Keratinocyte (primary cell): ENCODE measurements around the gene PDZRN4. TPM values are rescaled to one million over a fixed set of nuclear protein-coding genes. Genes with fewer than 3 reads are reported as not detected.

ENCODE experiments used
- DNase-seq: peaks from one replicate; pipeline ENCODE4 v3.0.0-alpha.2; 2011; ENCODE audit warnings: low read depth, missing footprints, low spot score
- FAIRE-seq: peaks from 2 replicates; lab custom pipeline; 2011; peaks lifted over from hg19 to GRCh38; lab: Jason Lieb, UNC
- H2AFZ ChIP-seq: 2 replicates; pipeline ENCODE4 v1.6.0; 2012; ENCODE audit warnings: low read length, control low read depth, inconsistent platforms; ENCODE audit not compliant: control insufficient read depth
- H3K27ac ChIP-seq: 2 replicates; pipeline ENCODE4 v1.5.1; 2011; ENCODE audit warnings: low read length; ENCODE audit not compliant: control insufficient read depth, insufficient read depth
- H3K27me3 ChIP-seq: 3 replicates; pipeline ENCODE4 v1.6.0; 2011; ENCODE audit warnings: low read length; ENCODE audit not compliant: control insufficient read depth, insufficient read depth; ENCODE audit errors: extremely low read depth
- H3K36me3 ChIP-seq, 2 experiments: 2 replicates in 1 of 2; 3 replicates in 1 of 2; pipeline ENCODE4 v1.5.1; 2011; ENCODE audit warnings: low read length in 2 of 2, mild to moderate bottlenecking in 1 of 2; ENCODE audit not compliant: control insufficient read depth in 2 of 2, insufficient read depth in 2 of 2; ENCODE audit errors: extremely low read depth in 1 of 2
- H3K4me1 ChIP-seq: 3 replicates; pipeline ENCODE4 v1.5.1; 2011; ENCODE audit warnings: low read length; ENCODE audit not compliant: control insufficient read depth, insufficient read depth; ENCODE audit errors: extremely low read depth
- H3K4me2 ChIP-seq: 3 replicates; pipeline ENCODE4 v1.6.0; 2011; ENCODE audit warnings: low read depth, low read length; ENCODE audit not compliant: control insufficient read depth, insufficient read depth; ENCODE audit errors: extremely low read depth
- H3K4me3 ChIP-seq, 3 experiments: fragments of 200-600 bp in 1 of 3; sonication (generic) in 1 of 3; 2 replicates in 2 of 3; 3 replicates in 1 of 3; pipeline ENCODE4 v1.5.1; 2011 to 2016; ENCODE audit warnings: low read length in 3 of 3, mild to moderate bottlenecking in 3 of 3, control low read depth in 2 of 3, inconsistent platforms in 1 of 3, low read depth in 1 of 3, mixed read lengths in 1 of 3, mixed run types in 1 of 3, moderate library complexity in 1 of 3; ENCODE audit not compliant: control insufficient read depth in 2 of 3, insufficient read depth in 2 of 3; ENCODE audit errors: extremely low read depth in 1 of 3
- H3K79me2 ChIP-seq: 2 replicates; pipeline ENCODE4 v1.6.0; 2012; ENCODE audit warnings: low read length; ENCODE audit not compliant: control insufficient read depth, insufficient read depth
- H3K9ac ChIP-seq: 3 replicates; pipeline ENCODE4 v1.6.0; 2011; ENCODE audit warnings: low read length; ENCODE audit not compliant: control insufficient read depth, insufficient read depth; ENCODE audit errors: extremely low read depth
- H3K9me1 ChIP-seq: 3 replicates; pipeline ENCODE4 v1.6.0; 2011; ENCODE audit warnings: low read length; ENCODE audit not compliant: control insufficient read depth, insufficient read depth; ENCODE audit errors: extremely low read depth
- H3K9me3 ChIP-seq: 2 replicates; pipeline ENCODE4 v1.5.1; 2012; ENCODE audit warnings: low read depth, low read length; ENCODE audit not compliant: control insufficient read depth
- H4K20me1 ChIP-seq: 3 replicates; pipeline ENCODE4 v1.6.0; 2011; ENCODE audit warnings: low read length; ENCODE audit not compliant: control insufficient read depth, insufficient read depth; ENCODE audit errors: extremely low read depth
- CTCF ChIP-seq, 3 experiments: IDR thresholded peaks in 1 of 3; conservative IDR thresholded peaks in 1 of 3; optimal IDR thresholded peaks in 1 of 3; 2 replicates in 2 of 3; 3 replicates in 1 of 3; pipeline versions ENCODE3 to v1.5.1; 2011; ENCODE audit warnings: low read length in 3 of 3, mild to moderate bottlenecking in 3 of 3, moderate library complexity in 2 of 3, control low read depth in 1 of 3, inconsistent platforms in 1 of 3; ENCODE audit not compliant: insufficient read depth in 2 of 3; ENCODE audit errors: extremely low read depth in 1 of 3
- EZH2 ChIP-seq: IDR thresholded peaks from one replicate; pipeline ENCODE4 v1.6.1; 2012; ENCODE audit warnings: inconsistent platforms, mild to moderate bottlenecking, low read length, moderate library complexity
- dilution Hi-C: fragments of 300-500 bp; cut with MboI; formaldehyde crosslinking; loops from one replicate; pipeline ENCODE4 v1.7.0; 2020; ENCODE audit warnings: low sequenced_read_pairs; ENCODE audit not compliant: extremely low pct_ligation_motif_present
- polyA minus RNA-seq, 3 experiments: library from RNA; depleted of rRNA, polyadenylated mRNA; stranded (reverse); fragments of >200 nt; gene quantifications; 1 replicate in 1 of 3; 2 replicates in 1 of 3; 3 replicates in 1 of 3; pipeline ENCODE4 v1.2.3, GENCODE V29; 2011
- polyA plus RNA-seq, 5 experiments: library from polyadenylated mRNA; depleted of rRNA in 3 of 5; stranded (reverse) in 3 of 5; stranded (forward) in 1 of 5; unstranded in 1 of 5; fragments of >200 nt; gene quantifications; 1 replicate in 1 of 5; 2 replicates in 3 of 5; 3 replicates in 1 of 5; pipeline versions ENCODE4 v1.2.1 to v1.2.3, GENCODE V29; 2011 to 2012; ENCODE audit warnings: missing spikeins in 2 of 5, low read depth in 1 of 5, low replicate concordance in 1 of 5

PDZRN4 gene
- polyA plus RNA-seq = not detected in 3 replicates
- not detected for polyA plus RNA-seq (2011; ENCODE audit: low read depth)
- polyA plus RNA-seq (2011; cell fraction: cytosol; rRNA removed) = not detected in 2 replicates
- polyA plus RNA-seq (2011; cell fraction: nucleus; rRNA removed) = not detected in 2 replicates
- polyA plus RNA-seq (2012; ENCODE audit: low replicate concordance) = 0.04 TPM in 1 of 2 replicates, not detected in the other
- not detected in 3 replicates for polyA minus RNA-seq
- polyA minus RNA-seq (2011; cell fraction: cytosol; rRNA and poly(A)+ RNA removed) = not detected
- not detected in 2 replicates for polyA minus RNA-seq (2011; cell fraction: nucleus; rRNA and poly(A)+ RNA removed)

- Histone ChIP-seq H2AFZ (peak within 1 kb of the TSS; percentile 14), H3K9me1 (no peaks in the 10 kb centered on the region), H3K27ac (no peak within 1 kb of the TSS), H3K4me1 (peaks cover 11% of the 10 kb centered on the region), H4K20me1 (no peaks in the 10 kb centered on the region), H3K36me3 (no peaks in the 10 kb centered on the region), H3K9ac (no peak within 1 kb of the TSS), H3K4me2 (peak within 1 kb of the TSS; percentile 72), H3K27me3 (peaks cover 32% of the 10 kb centered on the region), H3K79me2 (no peaks in the 10 kb centered on the region), H3K9me3 (no peaks in the 10 kb centered on the region), H3K4me3 (peak within 1 kb of the TSS in 1 of 3 experiments; percentile 39)
- TF ChIP-seq CTCF (optimal IDR thresholded peaks at IDR 0.05 in 1 of 3, IDR thresholded peaks at IDR 0.05 in 1 of 3, conservative IDR thresholded peaks at IDR 0.05 in 1 of 3; ENCODE audit: extremely low read depth in 1 of 3, insufficient read depth in 2 of 3, low read length in 3 of 3) (no peak), EZH2 (peak; percentile 82)
- FAIRE-seq = no peak
- dilution Hi-C loops = no loop called here
- DNase-seq = no peak
Observed at GRCh38 chr12:41188058-41188840, at the start of gene PDZRN4. TSS of gene PDZRN4 (plus strand) at chr12:41188320.

- no peaks in the 10 kb centered on the region for H3K79me2 ChIP-seq
- TF ChIP-seq CTCF (optimal IDR thresholded peaks at IDR 0.05 in 1 of 3, IDR thresholded peaks at IDR 0.05 in 1 of 3, conservative IDR thresholded peaks at IDR 0.05 in 1 of 3; ENCODE audit: extremely low read depth in 1 of 3, insufficient read depth in 2 of 3, low read length in 3 of 3) (no peak), EZH2 (no peak)
- H3K27ac ChIP-seq = no peak overlapping the region
- H2AFZ ChIP-seq = no peak overlapping the region
- H3K4me2 ChIP-seq = no peak overlapping the region
- no peaks in the 10 kb centered on the region for H3K9me1 ChIP-seq
- dilution Hi-C loops = no loop called here
- DNase-seq (no peak), FAIRE-seq (no peak)
- H4K20me1 ChIP-seq = no peaks in the 10 kb centered on the region
- H3K4me3 ChIP-seq = no peak overlapping the region
- no peaks in the 10 kb centered on the region for H3K9me3 ChIP-seq
- no peak overlapping the region for H3K9ac ChIP-seq
- no peaks in the 10 kb centered on the region for H3K36me3 ChIP-seq
- no peaks in the 10 kb centered on the region for H3K4me1 ChIP-seq
- no peaks in the 10 kb centered on the region for H3K27me3 ChIP-seq
Observed at GRCh38 chr12:41140117-41140516, 48.0 kb upstream of the PDZRN4 start.
